GDM1 (cell line): ENCODE data around the gene DNAJC21.
"Not testable (repeated sequence)": the region's sequence is repeated elsewhere in the genome, so short reads cannot be mapped to it uniquely, and the experiment has no call there.

Source experiments
- DNase-seq: peaks from one replicate; lab custom pipeline; 2025; lab: John Stamatoyannopoulos, UW

Gene DNAJC21

GRCh38 chr5:34929134-34929719 is at the start of gene DNAJC21:
DNAJC21 (plus strand) TSS chr5:34929559; CDS start chr5:34929820, 261 bp downstream.
- peak; percentile 97 for DNase-seq

DNA sequence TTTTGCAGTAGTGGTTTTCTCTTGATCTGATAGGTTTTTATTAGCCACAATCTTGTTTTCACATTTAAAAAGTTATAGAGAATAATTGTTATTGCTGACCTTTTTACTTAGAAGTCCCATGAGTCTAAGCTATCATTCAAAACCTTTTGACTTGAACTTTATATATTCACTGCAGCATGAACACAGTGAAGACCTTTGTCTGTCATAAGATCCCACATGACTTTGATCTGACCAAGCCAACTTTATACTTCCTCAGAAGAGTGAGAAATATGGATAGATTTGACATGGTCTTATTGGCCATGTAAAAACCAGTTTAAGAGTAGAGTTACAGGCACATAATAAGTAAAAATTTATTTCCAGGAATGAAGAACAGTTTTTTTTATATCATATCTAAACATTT is 48.1 kb upstream of the DNAJC21 start:
- DNase-seq, result no peak

- no peak for DNase-seq
These were observed 42.8 kb upstream of the DNAJC21 start for GRCh38 chr5:34886392-34887119.

DNA sequence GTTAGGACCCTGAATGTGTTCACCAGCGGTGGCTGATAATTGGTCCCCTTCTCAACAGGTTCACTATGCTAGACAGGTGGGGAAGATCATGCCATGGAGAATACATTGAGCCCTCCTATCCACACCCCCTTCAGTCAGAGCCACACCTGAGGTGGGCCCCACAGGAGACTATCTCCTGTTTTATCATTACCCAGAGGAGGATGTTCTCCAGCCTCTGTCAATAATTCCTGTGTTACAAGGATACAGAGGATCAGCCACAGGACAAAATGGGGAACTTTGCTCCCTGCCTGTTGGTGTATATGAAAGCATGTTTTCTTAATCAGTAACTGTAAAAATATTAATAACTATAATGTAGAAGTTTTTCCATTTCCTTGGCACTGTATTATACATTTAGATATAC is 40.0 kb upstream of the DNAJC21 start:
- no peak for DNase-seq

DNA sequence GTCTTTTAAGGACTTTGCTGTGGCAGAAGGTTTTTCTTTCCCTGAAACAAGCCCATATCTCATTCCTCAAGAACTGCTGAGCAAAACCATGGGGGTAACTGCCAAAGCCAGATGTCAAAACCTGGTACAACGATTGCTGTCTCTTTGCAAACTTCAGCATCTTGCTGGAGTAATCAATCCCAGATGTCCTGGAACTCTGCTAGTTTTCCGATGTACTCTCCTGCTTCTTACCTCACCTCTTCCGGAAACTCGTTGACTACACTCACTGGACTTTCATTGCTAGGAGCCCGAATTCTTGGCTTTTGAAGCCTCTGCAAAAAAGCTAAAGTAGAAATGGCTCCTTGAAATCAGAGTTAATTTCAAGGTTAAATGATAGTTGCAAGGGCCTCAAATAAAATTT is 37.4 kb upstream of the DNAJC21 start:
- DNase-seq, result no peak

DNA sequence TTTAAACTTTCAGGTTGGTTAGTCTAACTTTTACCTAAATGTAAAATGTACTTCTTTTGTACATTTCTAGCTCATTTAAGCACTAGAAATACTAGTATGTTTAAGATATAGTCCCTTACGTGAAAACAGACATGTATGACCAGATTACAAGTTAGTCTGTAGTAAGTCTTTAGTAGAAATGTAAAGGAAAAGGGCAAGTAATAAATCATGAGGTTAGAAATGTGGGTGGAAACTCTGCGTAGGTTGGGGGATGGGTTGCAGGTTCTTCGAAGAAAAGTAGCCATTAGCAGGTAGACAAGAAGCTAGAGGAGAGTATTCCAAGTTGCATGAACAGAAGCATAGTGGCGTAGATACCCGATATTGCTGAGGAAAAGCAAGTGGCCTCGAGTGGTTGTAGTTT is 36.9 kb upstream of the DNAJC21 start:
- DNase-seq, result no peak

DNA sequence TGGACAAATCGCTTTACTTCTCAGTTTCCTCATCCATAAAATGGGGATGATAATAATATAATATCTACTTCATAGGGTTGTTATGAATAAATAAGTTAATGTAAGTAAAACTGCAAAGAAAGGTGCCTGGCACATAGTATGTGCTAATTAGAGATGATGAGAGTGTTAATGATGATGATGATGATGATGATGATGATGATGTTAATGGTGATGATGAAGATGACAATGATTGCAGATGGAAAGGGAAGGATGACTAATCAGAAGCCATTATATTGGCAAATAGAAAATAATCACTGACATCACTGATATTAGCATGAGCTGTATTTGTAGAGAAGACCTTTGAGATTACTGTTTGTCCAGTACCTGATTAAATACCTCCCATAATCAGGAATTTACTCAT is 34.6 kb upstream of the DNAJC21 start:
- no peak for DNase-seq

DNA sequence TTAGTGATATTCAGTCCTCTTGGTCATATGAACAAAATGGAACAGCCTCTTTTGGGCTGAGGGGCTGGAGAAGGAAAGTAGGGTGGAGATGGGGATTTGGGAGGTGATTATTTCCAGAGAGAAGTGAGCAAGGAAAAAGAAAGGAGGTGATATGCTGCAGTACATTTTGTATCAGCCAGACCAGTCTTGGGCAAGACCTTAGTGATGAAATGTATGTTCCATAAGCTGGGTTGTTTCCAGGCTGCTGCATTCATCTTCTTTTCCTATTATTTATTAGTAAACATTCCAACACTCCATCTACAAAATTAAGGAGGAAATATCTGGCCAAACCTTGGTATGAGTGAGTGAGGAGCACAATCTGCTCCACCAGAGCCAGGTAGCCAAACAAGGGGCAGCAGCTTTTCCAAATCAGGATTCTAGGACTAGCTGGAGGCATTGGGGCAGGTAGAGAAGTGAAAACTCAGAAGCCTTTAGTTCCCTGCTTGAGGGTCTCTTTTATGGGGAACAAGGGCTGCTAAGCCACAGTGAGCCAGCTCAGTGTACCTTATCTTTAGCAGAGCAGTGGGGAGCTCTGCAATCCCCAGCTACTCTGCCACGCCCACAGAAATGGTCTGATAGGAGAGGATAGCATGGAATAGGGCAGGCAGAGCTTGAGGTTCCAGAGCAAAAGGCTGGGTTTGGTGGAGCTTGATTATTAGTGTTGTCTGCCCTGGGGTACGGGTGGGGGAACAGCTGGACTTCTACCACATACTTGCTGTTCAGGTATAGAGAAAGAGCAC is 33.5 kb upstream of the DNAJC21 start:
- DNase-seq, result no peak

DNA sequence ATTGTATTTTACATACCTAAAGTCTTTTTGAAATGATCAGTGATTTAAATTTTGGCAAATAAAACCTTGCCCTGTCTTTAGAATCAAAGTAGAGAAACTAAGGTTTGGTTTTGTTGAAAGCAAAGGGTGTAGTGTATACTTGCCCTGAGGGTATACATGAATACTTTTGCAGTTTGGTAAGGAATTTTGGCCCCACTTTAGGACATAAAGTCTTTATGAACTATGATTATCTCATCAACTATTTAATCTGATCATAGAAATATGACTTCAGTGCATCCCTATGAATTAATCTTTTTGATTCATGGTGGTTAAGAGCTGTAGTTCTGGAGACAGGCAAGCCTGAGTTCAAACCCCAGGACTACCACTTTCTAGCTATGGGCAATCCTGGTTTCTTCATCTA is 31.7 kb upstream of the DNAJC21 start:
- no peak for DNase-seq

DNA sequence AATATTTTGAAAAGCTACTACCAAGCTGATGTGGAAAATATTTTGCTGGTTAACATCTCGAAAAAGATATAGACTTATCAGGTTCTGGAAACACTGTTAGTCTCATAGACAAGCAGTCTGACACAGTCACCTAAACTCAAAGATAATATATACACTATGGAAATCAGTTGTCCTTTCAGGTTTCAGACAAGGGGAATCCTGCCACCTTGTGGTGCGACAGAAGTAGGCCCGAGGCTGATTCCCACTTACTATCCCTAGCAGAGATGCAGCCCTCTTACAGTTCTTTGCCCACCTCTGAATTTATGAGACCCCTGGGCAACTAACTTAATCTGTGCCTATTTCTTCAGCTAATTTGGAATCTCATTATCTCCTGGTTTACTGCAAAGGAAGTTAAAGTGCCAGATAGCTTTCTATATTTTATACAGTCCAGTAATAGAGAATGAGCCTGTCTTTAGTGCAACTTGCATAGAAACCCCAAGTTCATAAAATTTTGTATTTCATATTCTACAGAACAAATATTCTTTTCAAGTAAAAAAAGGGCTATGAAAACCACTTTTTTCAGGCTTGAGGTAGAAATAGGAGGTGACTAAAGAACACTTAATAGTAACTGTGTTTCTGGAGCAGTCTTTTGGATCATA is 31.0 kb upstream of the DNAJC21 start:
- DNase-seq, result peak; percentile 3

DNA sequence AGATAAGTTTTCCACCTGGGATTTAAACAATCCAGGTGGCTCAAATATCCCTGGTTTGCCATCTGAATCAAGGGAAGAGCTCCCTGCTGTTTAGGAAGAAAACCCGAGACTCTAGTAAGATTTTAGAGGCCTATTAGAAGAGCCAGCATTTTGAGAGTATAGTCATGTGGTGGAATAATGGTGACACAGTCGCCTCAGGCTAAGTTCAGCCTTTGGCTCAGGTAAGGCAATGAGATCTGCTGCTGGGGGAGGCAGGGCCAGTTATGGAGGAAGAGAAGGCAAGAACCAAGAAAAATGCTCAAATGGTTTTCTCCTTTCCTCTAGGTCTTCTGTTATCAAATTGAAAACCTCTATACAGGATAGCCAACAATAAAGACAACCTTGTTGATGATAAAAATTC is 30.3 kb upstream of the DNAJC21 start:
- no peak for DNase-seq

GRCh38 chr5:34900652-34901051 is 28.7 kb upstream of the DNAJC21 start:
- DNase-seq, result no peak

GRCh38 chr5:34903260-34903659 is 26.1 kb upstream of the DNAJC21 start:
- DNase-seq, result no peak

- no peak for DNase-seq
These were observed 23.8 kb upstream of the DNAJC21 start for GRCh38 chr5:34905564-34905963.

GRCh38 chr5:34913072-34913471 is 16.3 kb upstream of the DNAJC21 start:
- no peak for DNase-seq

GRCh38 chr5:34914671-34915138 is 14.7 kb upstream of the DNAJC21 start:
- DNase-seq, result no peak

GRCh38 chr5:34915139-34915855 is 14.1 kb upstream of the DNAJC21 start, which contains the start of the genes BRIX1 and RAD1:
BRIX1 (plus strand) TSS chr5:34915711; CDS start chr5:34915739, 28 bp downstream.
RAD1 (minus strand) TSS chr5:34915504; CDS start chr5:34914892, 612 bp downstream.
- peak; percentile 96 for DNase-seq

DNA sequence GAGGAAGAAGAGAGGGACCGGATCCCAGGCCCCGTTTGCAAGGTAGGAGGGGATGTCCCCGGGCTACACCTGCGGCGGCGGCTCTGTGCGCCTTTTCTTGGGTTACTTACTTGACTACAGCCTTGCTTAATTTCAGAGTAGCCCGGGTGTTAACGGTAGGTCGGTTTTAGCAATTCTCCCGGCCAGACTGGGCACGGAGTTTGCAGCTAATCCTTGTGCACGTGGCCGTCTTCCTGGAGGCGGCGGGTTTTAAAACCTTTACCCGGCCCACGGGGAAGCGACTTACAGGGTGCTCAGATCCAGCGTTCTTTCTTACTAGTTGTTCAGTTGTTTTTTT is 13.5 kb upstream of the DNAJC21 start:
- no peak for DNase-seq

GRCh38 chr5:34916518-34916917 is 12.8 kb upstream of the DNAJC21 start:
- DNase-seq, result no peak

- DNase-seq, result no peak
These were observed 11.3 kb upstream of the DNAJC21 start for GRCh38 chr5:34918025-34918424.

GRCh38 chr5:34919077-34919476 is 10.3 kb upstream of the DNAJC21 start:
- no peak for DNase-seq

DNA sequence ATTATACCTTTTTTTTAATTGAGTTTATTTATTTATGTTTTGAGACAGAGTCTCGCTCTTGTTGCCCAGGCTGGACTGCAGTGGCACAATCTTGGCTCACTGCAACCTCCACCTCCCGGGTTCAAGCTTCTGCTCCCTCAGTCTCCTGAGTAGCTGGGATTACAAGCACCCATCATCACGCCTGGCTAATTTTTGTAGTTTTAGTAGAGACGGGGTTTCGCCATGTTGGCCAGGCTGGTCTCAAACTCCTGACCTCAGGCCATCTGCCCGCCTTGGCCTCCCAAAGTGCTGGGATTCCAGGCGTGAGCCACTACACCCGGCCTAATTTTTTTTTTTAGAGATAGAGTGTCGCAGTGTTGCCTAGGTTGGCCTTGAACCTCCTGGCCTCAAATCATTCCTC is 6.1 kb upstream of the DNAJC21 start:
- not testable (repeated sequence) for DNase-seq
